Posterior cingulate gyrus (tissue), 11 donors: ENCODE data around the gene JAKMIP1.

Experiments
- DNase-seq, 10 donors: peaks; one replicate each; pipeline versions ENCODE4 v3.0.0 to v3.0.0-alpha.2; 2020 to 2021; ENCODE audit warnings: mixed read lengths in 3 of 10
- intact Hi-C: fragments of 100-400 bp; cut with DNase I; formaldehyde crosslinking; loops from one replicate; pipeline ENCODE4 v1.15.1; 2023

Gene JAKMIP1

DNA sequence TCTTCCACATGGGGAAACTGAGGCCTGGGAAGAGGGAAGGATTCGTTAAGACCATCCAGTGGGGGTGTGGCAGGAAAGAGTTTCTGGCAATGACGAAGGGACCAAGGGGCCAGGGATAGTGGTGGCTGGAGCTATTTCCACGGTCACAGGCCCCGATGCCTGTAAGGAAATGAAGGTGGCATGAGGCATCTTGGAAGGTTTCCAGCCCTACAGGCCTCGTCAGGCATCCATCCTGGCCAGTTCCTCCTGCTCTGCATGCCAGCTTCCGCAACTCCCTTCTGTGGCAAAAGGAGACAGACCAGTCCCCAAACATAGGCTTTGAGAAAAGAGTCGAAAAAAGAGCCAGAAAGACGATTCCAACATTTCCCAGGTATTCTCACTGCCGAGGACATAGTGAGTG is 173.0 kb downstream of the JAKMIP1 start:
- intact Hi-C loops, result no loop called here
- no peak for DNase-seq

- intact Hi-C loops, result no loop called here
- no peak for DNase-seq
These were observed 175.9 kb downstream of the JAKMIP1 start for GRCh38 chr4:6024313-6024960.

DNA sequence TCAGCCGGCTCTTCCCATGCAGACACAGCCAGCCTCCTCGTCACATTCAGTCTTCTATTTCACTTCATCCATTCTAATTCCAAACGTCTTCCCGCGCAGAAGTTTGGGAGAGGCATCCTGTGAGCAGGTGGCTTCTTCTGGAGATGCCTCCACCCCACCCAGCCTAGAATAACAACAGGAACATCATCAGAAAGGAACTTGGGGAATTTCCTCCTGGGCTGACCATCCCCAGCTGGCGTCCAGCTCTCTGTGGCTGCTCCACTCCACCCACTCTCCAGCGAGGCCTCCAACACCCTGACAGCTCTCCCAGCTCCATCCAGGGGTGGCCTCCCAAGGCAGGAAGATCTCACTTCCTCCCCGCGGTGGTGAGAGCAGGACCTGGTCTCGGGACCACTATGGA is 176.6 kb downstream of the JAKMIP1 start:
- DNase-seq, result peak in 1 of 10 donors; percentile 76
- intact Hi-C loops, result no loop called here

- intact Hi-C loops, result no loop called here
These were observed 177.6 kb downstream of the JAKMIP1 start for GRCh38 chr4:6022607-6023288.

GRCh38 chr4:6021831-6022606 is 178.3 kb downstream of the JAKMIP1 start:
- intact Hi-C loops, result no loop called here
- DNase-seq, result peak in 1 of 10 donors; percentile 72

More at GRCh38 chr4:6022607-6023288, 177.6 kb downstream of the JAKMIP1 start:
- DNase-seq, result peak in 1 of 10 donors; percentile 59

DNA sequence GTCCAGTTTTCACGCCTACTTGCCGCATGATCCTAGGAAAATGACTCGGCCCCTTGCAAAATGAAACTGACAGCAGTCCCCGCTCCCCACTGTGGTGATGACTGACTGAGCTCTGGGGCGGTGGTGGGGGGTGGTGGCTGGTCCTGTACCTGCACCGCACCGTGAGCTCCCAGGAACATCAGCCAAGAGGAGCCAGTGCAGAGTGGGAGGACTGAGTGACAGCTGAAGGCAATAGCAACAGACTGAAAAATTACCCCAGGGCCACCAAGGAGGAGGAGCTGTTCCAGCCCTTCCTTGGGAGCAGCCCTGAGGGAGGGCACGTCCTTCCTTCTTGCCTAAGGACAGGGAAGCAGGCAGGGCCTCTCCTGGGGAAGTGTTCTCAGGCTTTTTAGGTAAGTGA is 179.7 kb downstream of the JAKMIP1 start:
- intact Hi-C loops, result no loop called here
- DNase-seq, result peak in 1 of 10 donors; percentile 44

DNA sequence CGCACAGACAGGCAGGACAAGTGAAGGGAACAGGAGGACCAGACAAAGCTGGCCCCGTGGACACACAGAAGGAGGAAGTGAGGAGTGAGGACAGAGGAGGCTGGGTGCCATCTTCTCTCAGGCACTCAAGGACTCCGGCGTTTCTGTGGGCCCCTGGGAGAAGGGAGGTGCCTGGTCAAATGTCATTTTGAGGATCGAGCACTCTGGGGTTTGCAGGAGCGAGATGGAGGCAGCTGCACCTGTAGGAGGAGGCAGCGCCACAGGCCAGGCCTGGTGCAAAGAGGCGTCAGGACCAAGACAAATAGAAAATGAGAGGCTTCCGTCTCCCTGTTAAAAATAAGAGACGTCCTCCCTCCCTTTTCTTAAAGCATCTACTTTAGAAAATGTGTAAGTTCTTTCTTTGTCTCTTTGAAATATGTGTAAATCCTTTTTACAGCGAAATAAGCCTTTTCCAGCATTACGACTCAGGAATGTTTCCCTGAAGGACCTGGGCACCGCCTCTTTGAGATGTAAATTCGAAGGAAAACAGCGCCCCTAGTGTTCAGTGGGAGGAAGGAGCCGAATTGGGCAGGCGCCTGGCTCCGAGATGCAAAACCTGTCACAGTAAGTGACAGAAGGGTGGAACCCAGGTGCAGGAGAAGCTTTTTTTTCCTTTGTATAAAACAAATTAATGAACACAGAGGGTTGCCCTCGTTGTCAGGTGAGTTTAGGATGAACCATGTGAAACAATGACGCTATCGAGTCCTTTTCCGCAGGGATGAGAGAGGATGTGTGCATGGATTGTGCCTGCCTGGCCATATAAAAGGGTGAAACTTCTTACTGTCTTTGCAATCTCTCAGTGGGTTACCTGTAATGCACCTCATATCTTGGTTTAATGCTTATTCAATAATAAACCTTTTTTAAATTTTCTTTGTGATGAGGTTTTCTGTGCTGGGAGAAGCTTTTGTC is 180.8 kb downstream of the JAKMIP1 start:
- intact Hi-C loops, result no loop called here
- peak in 8 of 10 donors; percentile 48 to 92 (median 58) for DNase-seq

- no peak for DNase-seq
- intact Hi-C loops, result no loop called here
These were observed 182.0 kb downstream of the JAKMIP1 start, which contains the start of gene C4orf50 for GRCh38 chr4:6018331-6018730. Gene C4orf50, minus strand, starts transcription at chr4:6018431.

DNA sequence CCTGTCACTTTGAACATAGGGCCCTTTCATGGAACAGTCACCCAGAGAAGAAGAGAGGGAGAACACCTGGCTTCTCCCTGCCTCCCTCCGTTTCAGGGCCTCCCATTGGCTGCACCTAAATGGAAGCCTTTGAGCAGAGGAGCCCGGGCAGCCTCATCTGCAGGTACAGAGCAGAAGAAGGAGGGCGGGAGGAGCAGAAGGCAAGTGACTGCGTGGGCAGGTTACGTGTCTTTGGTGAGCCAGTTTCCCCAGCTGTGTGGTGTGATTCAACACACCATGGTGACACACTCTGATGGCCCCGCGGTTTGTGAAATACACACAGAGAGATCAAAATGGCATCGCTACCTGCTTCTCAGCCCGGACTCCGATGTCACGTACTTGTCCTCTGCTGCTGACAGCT is 182.5 kb downstream of the JAKMIP1 start:
- intact Hi-C loops, result no loop called here
- peak in 3 of 10 donors; percentile 34 to 91 (median 85) for DNase-seq

DNA sequence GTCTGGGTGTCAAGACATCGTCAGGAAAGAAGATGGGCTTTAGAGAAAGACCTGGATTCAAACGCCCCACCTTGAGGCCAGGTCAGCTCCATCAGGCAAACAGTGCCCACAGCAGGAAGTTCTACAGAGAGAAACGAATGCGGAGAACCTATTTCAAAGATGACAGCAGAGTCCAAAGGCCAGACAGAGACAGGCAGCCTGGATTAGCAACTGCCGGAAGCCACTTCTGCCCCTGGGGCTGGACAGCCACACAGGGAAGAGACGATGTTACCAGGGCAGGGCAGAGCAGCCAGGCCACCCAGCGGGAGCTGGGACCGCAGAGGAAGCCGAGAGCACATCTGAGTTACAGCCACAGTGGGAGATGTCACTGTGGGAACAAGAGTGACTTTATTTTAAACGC is 183.3 kb downstream of the JAKMIP1 start:
- intact Hi-C loops, result no loop called here
- no peak for DNase-seq

DNA sequence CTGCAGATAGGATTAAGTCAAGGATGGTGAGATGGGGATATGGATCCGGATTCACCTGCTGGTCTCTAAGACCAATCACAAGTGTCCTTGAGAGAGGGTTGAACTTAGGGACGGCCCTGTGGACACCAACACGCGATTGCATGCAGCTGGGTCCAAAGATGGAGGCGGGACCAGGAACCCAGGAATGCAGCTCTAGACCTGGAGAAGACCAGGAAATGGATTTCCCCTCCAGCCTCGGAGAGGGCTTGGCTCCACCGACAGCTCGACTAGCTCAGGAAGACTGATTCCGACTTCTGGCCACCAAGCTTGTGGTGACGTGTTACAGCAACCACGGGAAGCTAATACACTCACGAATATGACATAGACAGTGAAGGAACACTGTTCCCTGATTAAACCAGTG is 186.8 kb downstream of the JAKMIP1 start:
- intact Hi-C loops, result no loop called here
- peak in 1 of 10 donors; percentile 55 for DNase-seq

DNA sequence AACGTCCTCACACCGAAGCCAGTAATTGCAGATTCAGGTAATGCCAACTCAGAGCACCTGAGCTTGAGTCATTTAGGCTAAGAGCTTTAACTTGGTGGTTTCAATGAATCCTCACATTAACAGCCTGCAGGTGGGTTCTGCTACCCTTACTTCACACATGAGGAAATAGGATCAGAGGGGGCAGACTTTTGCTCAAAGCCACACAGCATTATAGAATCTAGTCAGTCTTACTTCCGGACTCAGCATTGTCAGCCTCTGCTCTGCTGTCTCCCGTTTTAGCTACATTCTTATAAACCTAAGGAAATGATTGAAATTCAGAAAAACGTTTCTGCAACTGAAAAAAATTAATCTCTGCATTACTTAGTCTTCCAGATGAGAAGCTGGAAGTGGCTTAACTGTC is 188.1 kb downstream of the JAKMIP1 start:
- DNase-seq, result no peak
- intact Hi-C loops, result no loop called here

DNA sequence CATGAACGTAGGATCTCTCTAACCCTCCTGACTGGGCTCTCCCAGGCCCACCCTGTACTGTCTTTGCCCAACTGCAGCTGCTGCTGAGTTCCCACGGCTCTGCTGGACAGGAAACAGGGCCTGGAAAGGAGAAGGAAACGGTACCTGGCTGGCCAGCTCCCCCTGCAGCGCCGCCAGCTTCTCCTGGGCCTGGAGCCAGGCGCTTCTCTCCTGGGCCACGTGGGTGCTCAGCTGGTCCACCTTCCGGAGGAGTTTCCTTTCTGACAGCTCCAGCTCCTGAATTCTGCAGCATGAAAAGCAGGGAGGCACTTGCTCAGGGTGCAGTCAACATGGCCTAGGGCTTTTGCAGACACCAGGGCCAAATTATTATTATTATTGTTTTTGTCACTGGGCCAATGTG is 188.7 kb downstream of the JAKMIP1 start:
- DNase-seq, result peak; percentile 34 to 95 (median 73)
- intact Hi-C loops, result no loop called here

DNA sequence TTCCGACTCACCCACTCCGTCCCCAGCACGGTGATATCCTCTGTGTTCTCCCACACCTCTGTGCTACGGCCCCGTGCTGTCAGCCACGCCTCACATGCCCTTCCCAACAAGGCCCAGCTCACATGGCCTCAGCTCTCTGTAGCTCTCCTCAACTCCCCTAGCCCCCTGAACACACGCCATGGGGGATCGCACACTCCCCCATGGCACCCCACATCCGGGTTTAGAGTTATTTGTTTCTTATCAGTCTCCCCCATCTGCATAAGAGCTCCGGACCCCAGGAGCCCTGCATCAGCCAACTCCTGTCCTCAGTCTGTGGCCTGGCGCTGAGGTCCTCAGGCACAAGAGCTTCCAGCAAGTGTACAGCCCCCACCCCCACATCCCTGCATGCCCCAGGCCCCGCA is 189.1 kb downstream of the JAKMIP1 start:
- DNase-seq, result peak in 2 of 10 donors; percentile 47 to 69

DNA sequence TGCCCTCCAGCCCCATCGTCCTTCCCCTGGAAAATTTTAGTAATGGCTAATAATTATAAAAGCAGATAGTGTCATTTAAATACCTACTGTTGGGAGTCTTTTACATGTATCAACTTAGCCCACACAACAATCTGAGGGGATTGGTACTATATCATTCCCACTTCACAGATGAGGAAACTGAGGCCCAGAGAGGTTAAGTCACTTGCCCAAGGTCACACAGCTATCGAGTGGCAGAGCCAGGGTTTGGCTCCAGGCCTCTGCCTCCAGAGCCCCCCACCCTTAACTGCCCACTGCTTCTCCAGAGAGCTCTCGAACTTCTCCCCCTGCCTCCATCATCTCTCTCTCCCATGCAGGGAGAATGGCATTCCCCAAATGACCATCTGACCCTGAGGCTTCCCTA is 189.6 kb downstream of the JAKMIP1 start:
- intact Hi-C loops, result no loop called here
- peak in 1 of 10 donors; percentile 38 for DNase-seq

More for the DNA sequence above, 189.1 kb downstream of the JAKMIP1 start:
- intact Hi-C loops, result no loop called here

GRCh38 chr4:6009452-6009851 is 190.9 kb downstream of the JAKMIP1 start:
- DNase-seq, result peak in 1 of 10 donors; percentile 17
- intact Hi-C loops, result no loop called here

DNA sequence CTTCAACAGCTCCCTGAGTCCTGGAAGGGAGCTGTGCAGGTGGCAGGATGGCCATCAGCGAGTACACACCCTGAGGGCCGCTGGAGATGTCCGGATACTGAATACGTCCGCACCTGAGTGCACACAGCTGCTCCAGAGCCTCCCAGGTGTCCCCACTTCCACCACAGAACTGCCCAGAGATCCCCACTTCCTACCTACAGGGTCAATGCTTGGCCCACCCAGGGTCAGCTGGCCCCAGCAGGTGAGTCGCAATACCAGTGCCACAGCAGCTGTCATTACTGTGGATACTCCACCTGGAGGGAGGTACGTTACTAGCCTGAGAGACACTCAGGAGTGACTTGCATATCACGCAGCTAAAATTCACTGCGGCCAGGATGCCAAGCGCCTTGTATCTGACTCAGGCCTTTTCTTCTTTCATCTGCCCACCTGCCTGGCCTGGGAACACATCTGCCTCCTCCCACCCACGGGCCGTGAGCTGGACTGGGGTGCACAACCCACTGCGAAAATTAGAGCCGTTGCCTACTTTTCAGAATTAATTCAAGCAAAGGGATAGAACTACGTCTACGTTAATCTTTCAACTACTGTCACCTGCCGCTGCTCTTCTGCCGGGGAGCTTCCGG is 191.5 kb downstream of the JAKMIP1 start:
- intact Hi-C loops, result no loop called here
- peak in 2 of 10 donors; percentile 78 for DNase-seq

DNA sequence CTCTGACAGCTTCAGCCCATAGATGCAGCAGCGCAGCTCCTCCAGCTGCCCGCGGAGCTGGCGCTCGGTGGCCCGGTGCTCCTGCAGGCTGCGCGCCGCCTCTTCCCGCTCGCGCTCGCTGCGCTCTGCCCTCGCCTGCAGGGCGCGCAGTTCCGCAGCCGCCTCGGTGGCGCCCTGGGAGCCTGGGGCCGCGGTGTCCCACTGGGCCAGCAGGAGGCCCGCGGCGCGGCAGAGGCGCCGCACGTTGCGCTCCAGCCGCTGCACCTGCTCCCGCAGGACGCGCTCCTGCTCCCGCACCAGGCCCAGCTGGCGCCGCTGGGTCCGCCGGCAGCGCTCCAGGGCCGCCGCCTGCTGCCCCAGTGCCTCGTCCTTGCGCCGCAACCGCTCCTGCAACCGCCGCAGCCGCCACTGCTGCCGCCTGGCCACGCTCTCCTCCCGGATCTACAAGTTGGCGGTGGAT is 192.2 kb downstream of the JAKMIP1 start:
- intact Hi-C loops, result no loop called here
- peak in 2 of 10 donors; percentile 67 to 74 for DNase-seq

GRCh38 chr4:6005175-6005574 is 195.2 kb downstream of the JAKMIP1 start:
- intact Hi-C loops, result no loop called here
- peak in 1 of 10 donors; percentile 19 for DNase-seq
